HepG2 (cell line): ENCODE measurements around the gene MS4A1. TPM values are rescaled to one million over a fixed set of nuclear protein-coding genes. Genes with fewer than 3 reads are reported as not detected.

ENCODE experiments used
- ATAC-seq: fragments of 200-7000 bp; cut with Tn5 transposase; 3 replicates; pipeline ENCODE4 v1.9.1; 2020; ENCODE audit warnings: mild to moderate bottlenecking, moderate library complexity
- BruUV-seq: library from RNA; stranded (reverse); fragments of 400-500 nt; replicated peaks from 2 replicates; lab custom pipeline; 2021; lab: Mats Ljungman, UMichigan
- CTCF ChIA-PET: fragments of 300-600 bp; formaldehyde crosslinking; extraction: SDS; loops from one replicate; lab custom pipeline; 2021; ENCODE audit warnings: low total read pairs, inconsistent platforms, low intra/inter-chr PET ratio; lab: Yijun Ruan, JAX
- POLR2A ChIA-PET: fragments of 350-600 bp; sonication (Branson Sonifier 250); formaldehyde crosslinking; loops from one replicate; lab custom pipeline; 2020; ENCODE audit warnings: antibody characterized with exemption, inconsistent platforms; lab: Yijun Ruan, JAX
- DNase-seq: peaks from one replicate; pipeline ENCODE4 v3.0.0-alpha.2; 2015; ENCODE audit warnings: low spot score
- FAIRE-seq: peaks from 3 replicates; lab custom pipeline; 2011; peaks lifted over from hg19 to GRCh38; lab: Jason Lieb, UNC
- H2AFZ ChIP-seq: one replicate; pipeline ENCODE4 v1.6.1; 2011; ENCODE audit warnings: low read length, inconsistent platforms
- H3K27ac ChIP-seq: fragments of 300-600 bp; 3 replicates; pipeline ENCODE4 v1.8.0; 2011; ENCODE audit warnings: mixed run types, mild to moderate bottlenecking, mixed read lengths, low read length, inconsistent platforms; ENCODE audit not compliant: insufficient read depth; ENCODE audit errors: extremely low read length
- H3K27me3 ChIP-seq, 2 experiments: fragments of 200-600 bp in 1 of 2; 2 replicates in 1 of 2; 3 replicates in 1 of 2; pipeline versions ENCODE4 v1.6.0 to v1.8.0; 2011; ENCODE audit warnings: low read length in 2 of 2, mild to moderate bottlenecking in 2 of 2, moderate library complexity in 2 of 2, inconsistent platforms in 1 of 2; ENCODE audit not compliant: insufficient read depth in 2 of 2, control insufficient read depth in 1 of 2
- H3K36me3 ChIP-seq, 2 experiments: fragments of 200-600 bp in 1 of 2; replicated peaks in 1 of 2; 2 replicates in 1 of 2; 3 replicates in 1 of 2; pipeline versions ENCODE4 v1.5.1 to v1.8.0; 2011; ENCODE audit warnings: low read length in 2 of 2, inconsistent platforms in 1 of 2; ENCODE audit not compliant: insufficient read depth in 2 of 2, control insufficient read depth in 1 of 2
- H3K4me1 ChIP-seq: 2 replicates; pipeline ENCODE4 v1.5.1; 2012; ENCODE audit warnings: low read length, inconsistent platforms; ENCODE audit not compliant: insufficient read depth
- H3K4me2 ChIP-seq: 2 replicates; pipeline ENCODE4 v1.6.0; 2011; ENCODE audit warnings: low read depth, low read length, inconsistent platforms
- H3K4me3 ChIP-seq, 3 experiments: fragments of 200-600 bp in 1 of 3; sonication (generic), shearing (Covaris generic) in 1 of 3; replicated peaks in 1 of 3; 2 replicates each; pipeline ENCODE4 v1.5.1; 2011 to 2016; ENCODE audit warnings: low read length in 3 of 3, inconsistent platforms in 2 of 3, low read depth in 2 of 3, mild to moderate bottlenecking in 2 of 3, control low read depth in 1 of 3, mixed read lengths in 1 of 3; ENCODE audit not compliant: insufficient read depth in 1 of 3
- H3K79me2 ChIP-seq: one replicate; pipeline ENCODE4 v1.6.1; 2011; ENCODE audit warnings: low read length, inconsistent platforms; ENCODE audit not compliant: insufficient read depth
- H3K9ac ChIP-seq: 2 replicates; pipeline ENCODE4 v1.6.0; 2011; ENCODE audit warnings: mild to moderate bottlenecking, low read depth, low read length, inconsistent platforms; ENCODE audit not compliant: insufficient read depth
- H3K9me3 ChIP-seq: 2 replicates; pipeline ENCODE4 v1.5.1; 2012; ENCODE audit warnings: mild to moderate bottlenecking, low read length
- H4K20me1 ChIP-seq: 2 replicates; pipeline ENCODE4 v1.6.0; 2011; ENCODE audit warnings: inconsistent platforms, mild to moderate bottlenecking, low read length, moderate library complexity; ENCODE audit not compliant: insufficient read depth
- DMAP1 ChIP-seq: IDR thresholded peaks from 2 replicates; pipeline ENCODE4 v1.6.1; 2016
- HMG20B ChIP-seq: conservative IDR thresholded peaks from 2 replicates; pipeline ENCODE4 v1.6.1; 2016; ENCODE audit warnings: missing genetic modification reagents, missing compliant biosample characterization
- KLF13 ChIP-seq: sonication (generic); formaldehyde crosslinking; IDR thresholded peaks from 2 replicates; pipeline ENCODE4 v1.4.0; 2020; ENCODE audit warnings: mild to moderate bottlenecking, missing genetic modification reagents
- MYPOP ChIP-seq: sonication (generic); formaldehyde crosslinking; IDR thresholded peaks from 2 replicates; pipeline ENCODE4 v1.8.1; 2023; ENCODE audit warnings: mild to moderate bottlenecking, moderate library complexity, missing genetic modification reagents
- PAX8 ChIP-seq: sonication (generic); formaldehyde crosslinking; IDR thresholded peaks from 2 replicates; pipeline ENCODE4 v1.8.0; 2022; ENCODE audit warnings: mild to moderate bottlenecking, missing genetic modification reagents, borderline replicate concordance
- SMAD1 ChIP-seq: sonication (generic); formaldehyde crosslinking; IDR thresholded peaks from 2 replicates; pipeline ENCODE4 v1.4.0; 2020; ENCODE audit warnings: missing genetic modification reagents, low read depth, mild to moderate bottlenecking, borderline replicate concordance
- SMYD3 ChIP-seq: sonication (generic); formaldehyde crosslinking; IDR thresholded peaks from 2 replicates; pipeline ENCODE4 v1.8.1; 2023; ENCODE audit warnings: mild to moderate bottlenecking, missing genetic modification reagents
- SRSF4 ChIP-seq: fragments of 200-400 bp; formaldehyde crosslinking; IDR thresholded peaks from one replicate; pipeline ENCODE4 v1.6.1; 2018; ENCODE audit warnings: mild to moderate bottlenecking, low read depth, low read length, moderate library complexity; ENCODE audit not compliant: poor library complexity, severe bottlenecking
- U2AF2 ChIP-seq: fragments of 200-400 bp; formaldehyde crosslinking; IDR thresholded peaks from 2 replicates; pipeline ENCODE4 v1.6.1; 2017; ENCODE audit warnings: low read depth, mild to moderate bottlenecking, low read length
- ZNF232 ChIP-seq: sonication (generic); formaldehyde crosslinking; IDR thresholded peaks from 2 replicates; pipeline ENCODE4 v1.4.0; 2020; ENCODE audit warnings: missing genetic modification reagents, borderline replicate concordance
- ZNF350 ChIP-seq: sonication (generic); formaldehyde crosslinking; IDR thresholded peaks from 2 replicates; pipeline ENCODE4 v1.4.0; 2020; ENCODE audit warnings: mild to moderate bottlenecking, low read depth, missing genetic modification reagents, borderline replicate concordance
- ZNF430 ChIP-seq: sonication (generic); formaldehyde crosslinking; IDR thresholded peaks from 2 replicates; pipeline ENCODE4 v1.9.0; 2021; ENCODE audit warnings: mild to moderate bottlenecking, missing genetic modification reagents
- ZNF652 ChIP-seq: IDR thresholded peaks from 2 replicates; pipeline ENCODE4 v1.6.1; 2016; ENCODE audit warnings: low read depth, borderline replicate concordance
- ZNF773 ChIP-seq: sonication (generic); formaldehyde crosslinking; IDR thresholded peaks from 2 replicates; pipeline ENCODE4 v1.4.0; 2020; ENCODE audit warnings: missing genetic modification reagents, borderline replicate concordance
- WGBS: methylation state at CpG from one replicate; pipeline ENCODE4 v1.1.6; 2017; ENCODE audit warnings: low lambda C conversion rate; 5-methylcytosine and 5-hydroxymethylcytosine counted together
- in situ Hi-C: cut with HindIII; loops from 2 replicates; pipeline ENCODE4 v1.10.0; 2017; ENCODE audit warnings: low pct_unique_long_range_greater_than_20kb; ENCODE audit not compliant: extremely low pct_ligation_motif_present
- intact Hi-C: fragments of 100-400 bp; cut with micrococcal nuclease; formaldehyde crosslinking; loops from one replicate; pipeline ENCODE4 v1.10.0; 2022; ENCODE audit not compliant: unreplicated experiment
- polyA plus RNA-seq, 8 experiments: library from polyadenylated mRNA; depleted of rRNA in 3 of 8; stranded (reverse) in 7 of 8; unstranded in 1 of 8; fragments of >200 nt; fragmentation: Illumina TruSeq in 4 of 8; extraction: Trizol in 4 of 8; gene quantifications; 2 replicates each; pipeline versions ENCODE4 v1.2.1 to v1.2.3, GENCODE V29; 2011 to 2016; ENCODE audit warnings: low read depth in 4 of 8, missing spikeins in 1 of 8, mixed read lengths in 1 of 8; ENCODE audit not compliant: insufficient read depth in 1 of 8
- total RNA-seq, 5 experiments: library from RNA; depleted of rRNA; stranded (reverse); fragments of >200 nt; fragmentation: Illumina TruSeq; extraction: Trizol; gene quantifications; 2 replicates each; pipeline ENCODE4 v1.2.3, GENCODE V29; 2016; ENCODE audit warnings: low read depth in 1 of 5
- TF ChIP-seq, protein P1 (sequence below): IDR thresholded peaks from 2 replicates; pipeline ENCODE4 v1.6.1; 2016; ENCODE audit warnings: missing biosample characterization, missing genetic modification reagents, low read depth
- TF ChIP-seq, protein P2 (sequence below): sonication (generic); formaldehyde crosslinking; IDR thresholded peaks from 2 replicates; pipeline ENCODE4 v1.4.0; 2020; ENCODE audit warnings: mild to moderate bottlenecking, missing genetic modification reagents
- TF ChIP-seq, protein P3 (sequence below): sonication (generic); formaldehyde crosslinking; IDR thresholded peaks from 2 replicates; pipeline ENCODE4 v1.4.0; 2020; ENCODE audit warnings: mild to moderate bottlenecking, missing genetic modification reagents

MS4A1 gene
- total and polyA plus RNA-seq, 2 of the 13 experiments (the other 11 are each of a cell fraction or from before 2014, with no cell fraction given) = 0.01 TPM; not detected in 1

- Histone ChIP-seq H3K9ac (no peak overlapping the region), H2AFZ (no peak overlapping the region), H3K4me3 (no peak overlapping the region), H3K27me3 (no peaks in the 10 kb centered on the region; a peak in 1 of 5 replicates), H3K4me1 (no peaks in the 10 kb centered on the region), H3K4me2 (no peak overlapping the region), H3K79me2 (no peaks in the 10 kb centered on the region), H3K9me3 (no peaks in the 10 kb centered on the region), H3K36me3 (no peaks in the 10 kb centered on the region), H3K27ac (no peak overlapping the region), H4K20me1 (no peaks in the 10 kb centered on the region)
- in situ Hi-C loops (no loop called here), intact Hi-C loops (no loop called here)
- WGBS = 0% methylated on average over 2 of the region's 2 CpGs
- CTCF ChIA-PET = no interaction called here
- TF ChIP-seq SMYD3 (CRISPR knock-in tag) (no peak), SMAD1 (CRISPR knock-in tag) (no peak), DMAP1 (CRISPR knock-in tag) (no peak), U2AF2 (no peak), ZNF430 (no peak), ZNF232 (no peak), ZNF350 (CRISPR knock-in tag) (no peak), HMG20B (CRISPR knock-in tag) (no peak), ZNF652 (CRISPR knock-in tag) (no peak), ZNF773 (CRISPR knock-in tag) (no peak), PAX8 (no peak), SRSF4 (no peak), MYPOP (CRISPR knock-in tag) (no peak), KLF13 (CRISPR knock-in tag) (no peak)
- TF ChIP-seq, protein P1, sequence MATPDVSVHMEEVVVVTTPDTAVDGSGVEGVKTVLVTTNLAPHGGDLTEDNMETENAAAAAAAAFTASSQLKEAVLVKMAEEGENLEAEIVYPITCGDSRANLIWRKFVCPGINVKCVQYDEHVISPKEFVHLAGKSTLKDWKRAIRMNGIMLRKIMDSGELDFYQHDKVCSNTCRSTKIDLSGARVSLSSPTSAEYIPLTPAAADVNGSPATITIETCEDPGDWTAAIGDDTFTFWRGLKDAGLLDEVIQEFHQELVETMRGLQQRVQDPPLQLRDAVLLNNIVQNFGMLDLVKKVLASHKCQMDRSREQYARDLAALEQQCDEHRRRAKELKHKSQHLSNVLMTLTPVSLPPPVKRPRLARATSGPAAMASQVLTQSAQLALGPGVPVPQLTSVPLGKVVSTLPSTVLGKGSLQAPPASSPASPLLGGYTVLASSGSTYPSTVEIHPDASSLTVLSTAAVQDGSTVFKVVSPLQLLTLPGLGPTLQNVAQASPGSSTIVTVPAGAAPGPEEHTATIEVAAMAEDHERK (CRISPR knock-in tag) = no peak
- TF ChIP-seq, protein P2, sequence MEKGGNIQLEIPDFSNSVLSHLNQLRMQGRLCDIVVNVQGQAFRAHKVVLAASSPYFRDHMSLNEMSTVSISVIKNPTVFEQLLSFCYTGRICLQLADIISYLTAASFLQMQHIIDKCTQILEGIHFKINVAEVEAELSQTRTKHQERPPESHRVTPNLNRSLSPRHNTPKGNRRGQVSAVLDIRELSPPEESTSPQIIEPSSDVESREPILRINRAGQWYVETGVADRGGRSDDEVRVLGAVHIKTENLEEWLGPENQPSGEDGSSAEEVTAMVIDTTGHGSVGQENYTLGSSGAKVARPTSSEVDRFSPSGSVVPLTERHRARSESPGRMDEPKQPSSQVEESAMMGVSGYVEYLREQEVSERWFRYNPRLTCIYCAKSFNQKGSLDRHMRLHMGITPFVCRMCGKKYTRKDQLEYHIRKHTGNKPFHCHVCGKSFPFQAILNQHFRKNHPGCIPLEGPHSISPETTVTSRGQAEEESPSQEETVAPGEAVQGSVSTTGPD = no peak
- TF ChIP-seq, protein P3, sequence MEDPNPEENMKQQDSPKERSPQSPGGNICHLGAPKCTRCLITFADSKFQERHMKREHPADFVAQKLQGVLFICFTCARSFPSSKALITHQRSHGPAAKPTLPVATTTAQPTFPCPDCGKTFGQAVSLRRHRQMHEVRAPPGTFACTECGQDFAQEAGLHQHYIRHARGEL (CRISPR knock-in tag) = no peak
- FAIRE-seq (no peak), DNase-seq (no peak), ATAC-seq (no peak)
- no TSS peak for BruUV-seq
- POLR2A ChIA-PET = no interaction called here
Measured at GRCh38 chr11:60469723-60470122, 14.1 kb downstream of the MS4A1 start.
